ENCODE measurements around the gene DDA1.

Gene DDA1

DNA sequence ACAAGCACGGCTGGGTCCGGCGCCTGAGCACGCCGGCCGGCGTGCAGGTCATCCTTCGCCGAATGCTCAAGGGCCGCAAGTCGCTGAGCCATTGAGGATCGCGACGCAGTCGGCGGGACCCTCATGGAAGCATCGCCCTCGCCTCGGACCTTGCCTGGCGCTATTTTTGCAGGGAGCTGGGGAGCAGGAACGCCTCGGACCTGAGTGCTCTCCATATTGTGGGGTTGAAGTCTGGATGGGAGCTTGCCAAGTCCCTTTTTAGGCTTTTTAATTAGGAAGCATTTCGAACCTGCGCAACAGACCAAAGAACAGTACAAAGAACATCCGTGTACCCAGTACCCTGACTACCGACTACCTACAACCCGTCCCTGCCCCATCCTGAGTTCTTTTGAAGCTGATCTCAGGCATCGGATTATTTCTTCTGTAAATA lies 3.1 kb upstream of the DDA1 start:
- no peak for DNase-seq (ENCODE audit: low read depth in 1 of 2, low spot score in 1 of 2)
- in situ Hi-C loops (cut with HindIII; ENCODE audit: low pct_unique_long_range_greater_than_20kb, low sequenced_read_pairs) = no loop called here
- no peak for TF ChIP-seq JUND (IDR thresholded peaks at IDR 0.05; ENCODE audit: low read depth)

DNA sequence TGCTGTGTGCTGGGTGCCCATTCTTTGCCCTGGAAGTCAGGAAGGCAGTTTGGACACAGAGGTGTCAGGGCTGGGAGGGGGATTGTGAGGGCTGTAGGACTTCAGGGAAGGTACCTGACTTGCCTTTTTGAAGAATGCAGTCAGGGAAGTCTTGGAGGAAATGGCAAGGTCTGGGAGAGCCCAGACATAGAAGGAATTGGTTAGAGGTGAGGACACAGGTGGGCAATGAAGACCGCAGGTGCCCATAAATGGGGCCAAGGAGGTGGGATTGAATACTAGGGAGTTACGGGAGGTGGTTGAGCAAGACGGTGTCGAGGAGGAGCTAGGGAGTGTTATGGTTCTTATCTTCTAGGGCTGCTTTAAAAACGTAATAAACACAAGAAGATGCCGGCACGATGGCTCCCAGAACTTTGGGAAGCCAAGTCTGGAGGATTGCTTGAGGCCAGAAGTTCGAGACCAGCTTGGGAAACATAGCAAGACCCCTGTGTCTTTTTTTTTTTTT lies 1.4 kb upstream of the DDA1 start:
- no peak for DNase-seq (ENCODE audit: low read depth in 1 of 2, low spot score in 1 of 2)
- in situ Hi-C loops (cut with HindIII; ENCODE audit: low pct_unique_long_range_greater_than_20kb, low sequenced_read_pairs) = no loop called here
- no peak for TF ChIP-seq JUND (IDR thresholded peaks at IDR 0.05; ENCODE audit: low read depth)

DNA sequence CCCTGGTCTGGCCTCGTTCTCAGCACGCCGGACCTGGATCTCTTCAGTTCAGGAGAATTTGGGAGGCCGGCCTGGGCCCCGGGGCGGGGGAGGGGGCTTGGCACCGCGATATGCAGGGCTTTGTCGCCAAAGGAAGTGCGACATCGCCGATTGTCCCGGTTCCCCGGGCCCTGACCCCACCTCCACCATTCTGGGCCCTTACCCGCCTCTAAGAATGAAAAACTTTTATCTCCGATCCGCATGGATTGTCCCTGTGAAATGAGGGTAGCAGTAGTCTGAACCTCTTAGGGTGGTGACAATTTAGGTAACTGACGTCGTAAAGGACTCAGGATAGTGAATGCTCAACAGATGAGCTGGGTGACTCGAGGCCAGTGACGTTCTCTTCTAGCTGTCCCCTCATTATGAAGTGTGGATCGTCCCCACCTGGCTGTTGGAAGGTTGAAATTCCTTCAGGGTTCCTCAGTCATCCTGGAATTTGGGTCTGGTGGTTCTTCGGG lies 650 bp downstream of the DDA1 start:
- in situ Hi-C loops (cut with HindIII; ENCODE audit: low pct_unique_long_range_greater_than_20kb, low sequenced_read_pairs) = no loop called here
- no peak for TF ChIP-seq JUND (IDR thresholded peaks at IDR 0.05; ENCODE audit: low read depth)
- DNase-seq (ENCODE audit: low read depth in 1 of 2, low spot score in 1 of 2) = no peak

DNA sequence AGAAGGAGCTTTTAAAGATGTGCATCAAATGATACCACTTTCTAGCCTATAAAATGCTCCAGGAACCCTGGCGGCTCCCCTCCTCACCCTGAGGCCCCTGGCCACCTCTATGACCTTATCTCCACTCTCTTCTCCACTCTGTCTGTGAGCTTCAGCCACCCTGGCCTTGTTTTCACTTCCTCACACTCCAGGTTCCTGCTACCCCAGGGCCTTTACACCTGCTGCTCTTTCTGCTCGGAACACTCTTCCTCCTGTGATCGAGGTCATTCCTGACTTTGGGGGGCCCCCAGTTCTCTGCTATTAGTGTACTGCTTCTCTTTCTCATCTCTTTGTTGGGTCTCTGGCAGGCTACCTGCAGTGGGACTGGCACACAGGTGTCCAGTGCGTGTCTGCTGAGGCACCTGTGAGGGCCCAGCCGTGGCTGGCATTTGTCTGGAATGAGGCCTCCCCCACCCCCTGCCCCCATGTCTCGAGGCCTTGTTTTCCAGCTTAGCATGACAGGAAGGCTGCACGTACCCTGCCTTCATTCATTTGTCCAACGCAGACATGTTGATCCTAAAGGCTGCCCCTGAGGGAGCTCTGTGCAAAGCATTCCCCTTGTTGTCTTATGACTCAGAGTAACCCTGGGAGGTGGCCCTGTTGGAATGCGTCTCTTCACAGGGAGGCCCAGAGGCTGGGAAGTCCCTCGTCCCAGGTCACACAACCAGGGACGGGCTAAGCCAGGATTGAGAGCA lies 2.3 kb downstream of the DDA1 start:
- in situ Hi-C loops (cut with HindIII; ENCODE audit: low pct_unique_long_range_greater_than_20kb, low sequenced_read_pairs) = no loop called here
- no peak for DNase-seq (ENCODE audit: low read depth in 1 of 2, low spot score in 1 of 2)
- no peak for TF ChIP-seq JUND (IDR thresholded peaks at IDR 0.05; ENCODE audit: low read depth)

DNA sequence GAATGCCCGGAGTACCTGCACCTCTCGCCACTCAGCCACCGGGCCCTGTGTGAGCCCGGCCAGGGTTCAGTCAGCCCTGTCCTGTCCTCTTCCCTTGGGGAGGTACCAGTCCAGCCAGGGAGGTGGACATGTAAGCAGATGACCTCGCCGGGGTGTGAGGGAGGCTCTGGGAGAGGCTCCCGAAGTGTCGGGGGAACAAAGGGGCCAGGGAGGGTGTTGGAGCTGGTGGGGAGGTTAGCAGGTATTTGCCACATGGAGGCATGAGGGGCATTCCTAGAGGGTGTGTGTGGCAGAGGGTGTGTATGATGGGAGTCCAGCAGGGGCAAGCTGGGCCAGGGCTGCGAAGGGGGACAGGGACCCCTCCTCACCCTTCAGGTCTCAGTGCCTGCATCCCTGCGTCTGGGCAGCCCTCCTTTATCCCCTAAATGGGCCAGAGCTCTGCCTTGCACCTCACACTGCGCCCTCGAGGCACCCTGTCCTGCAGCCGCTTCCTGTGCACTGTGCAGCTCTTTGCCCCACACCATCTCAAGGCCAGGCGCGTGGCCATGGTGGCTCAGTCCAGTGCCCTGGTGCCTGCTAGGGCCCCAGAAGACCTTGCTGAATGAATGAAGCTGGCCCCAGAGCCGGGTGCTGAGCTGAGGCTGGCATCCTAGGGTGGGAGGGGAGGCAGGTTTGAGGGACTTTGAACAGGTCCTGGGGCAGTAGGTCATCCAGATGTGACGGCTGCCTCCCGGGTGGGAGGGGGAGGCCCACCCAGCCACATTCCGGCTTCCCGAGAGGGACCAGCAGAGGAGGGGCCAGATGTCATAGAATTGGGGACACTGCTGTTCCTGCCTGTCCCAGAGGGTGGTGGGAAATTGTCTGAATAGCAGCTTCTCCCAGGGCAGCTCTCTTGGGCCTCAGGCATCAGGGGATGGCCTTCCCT lies 3.1 kb downstream of the DDA1 start:
- in situ Hi-C loops (cut with HindIII; ENCODE audit: low pct_unique_long_range_greater_than_20kb, low sequenced_read_pairs) = no loop called here
- no peak for TF ChIP-seq JUND (IDR thresholded peaks at IDR 0.05; ENCODE audit: low read depth)
- DNase-seq (ENCODE audit: low read depth in 1 of 2, low spot score in 1 of 2) = no peak

DNA sequence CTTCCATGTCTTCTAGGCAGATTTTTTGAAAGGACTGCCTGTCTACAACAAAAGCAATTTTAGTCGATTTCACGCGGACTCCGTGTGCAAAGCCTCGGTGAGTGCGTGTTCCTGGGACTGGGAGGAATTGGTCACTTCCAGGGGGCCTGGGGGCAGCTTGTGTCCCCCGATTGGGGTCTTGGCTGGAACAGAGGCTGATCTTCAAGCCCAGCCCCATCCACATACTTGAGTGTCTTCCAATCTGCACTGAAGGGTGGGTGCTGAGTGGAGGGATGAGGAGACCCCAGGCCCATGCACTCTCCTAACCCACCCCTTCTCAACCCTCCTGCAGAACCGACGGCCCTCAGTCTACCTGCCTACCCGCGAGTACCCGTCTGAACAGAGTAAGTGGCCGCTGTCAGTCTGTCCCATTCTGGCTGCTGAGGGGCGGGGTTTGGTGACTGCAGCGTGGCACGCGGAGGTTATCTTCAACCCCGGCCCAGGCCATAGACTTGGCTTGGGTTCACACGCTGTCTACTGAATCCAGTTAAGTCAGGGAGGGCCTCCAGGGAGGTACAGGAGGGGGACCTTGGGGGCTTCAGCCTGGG lies 4.7 kb downstream of the DDA1 start:
- in situ Hi-C loops (cut with HindIII; ENCODE audit: low pct_unique_long_range_greater_than_20kb, low sequenced_read_pairs) = no loop called here
- no peak for DNase-seq (ENCODE audit: low read depth in 1 of 2, low spot score in 1 of 2)
- TF ChIP-seq JUND (IDR thresholded peaks at IDR 0.05; ENCODE audit: low read depth) = no peak

DNA sequence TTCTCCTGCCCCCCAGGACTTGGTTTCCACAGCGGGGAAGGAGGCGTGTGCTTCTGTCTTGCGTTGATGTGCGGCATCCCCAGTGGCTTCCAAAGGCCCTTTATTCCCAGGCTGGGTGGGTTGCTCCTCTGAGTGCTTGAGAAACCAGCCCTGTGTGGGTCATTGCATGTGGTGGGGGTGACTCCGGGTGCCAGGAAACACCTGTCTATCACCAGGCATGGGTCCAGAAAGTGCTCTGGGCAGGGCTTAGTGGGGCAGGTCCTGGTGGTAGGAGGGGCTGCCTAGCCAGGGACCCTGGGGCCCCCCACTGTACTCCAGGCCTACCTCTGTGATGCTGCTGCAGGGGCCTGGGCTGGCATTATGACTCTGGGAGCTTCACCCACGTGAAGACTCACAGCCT lies 9.6 kb downstream of the DDA1 start:
- no peak for TF ChIP-seq JUND (IDR thresholded peaks at IDR 0.05; ENCODE audit: low read depth)
- in situ Hi-C loops (cut with HindIII; ENCODE audit: low pct_unique_long_range_greater_than_20kb, low sequenced_read_pairs) = no loop called here
- no peak for DNase-seq (ENCODE audit: low read depth in 1 of 2, low spot score in 1 of 2)

DNA sequence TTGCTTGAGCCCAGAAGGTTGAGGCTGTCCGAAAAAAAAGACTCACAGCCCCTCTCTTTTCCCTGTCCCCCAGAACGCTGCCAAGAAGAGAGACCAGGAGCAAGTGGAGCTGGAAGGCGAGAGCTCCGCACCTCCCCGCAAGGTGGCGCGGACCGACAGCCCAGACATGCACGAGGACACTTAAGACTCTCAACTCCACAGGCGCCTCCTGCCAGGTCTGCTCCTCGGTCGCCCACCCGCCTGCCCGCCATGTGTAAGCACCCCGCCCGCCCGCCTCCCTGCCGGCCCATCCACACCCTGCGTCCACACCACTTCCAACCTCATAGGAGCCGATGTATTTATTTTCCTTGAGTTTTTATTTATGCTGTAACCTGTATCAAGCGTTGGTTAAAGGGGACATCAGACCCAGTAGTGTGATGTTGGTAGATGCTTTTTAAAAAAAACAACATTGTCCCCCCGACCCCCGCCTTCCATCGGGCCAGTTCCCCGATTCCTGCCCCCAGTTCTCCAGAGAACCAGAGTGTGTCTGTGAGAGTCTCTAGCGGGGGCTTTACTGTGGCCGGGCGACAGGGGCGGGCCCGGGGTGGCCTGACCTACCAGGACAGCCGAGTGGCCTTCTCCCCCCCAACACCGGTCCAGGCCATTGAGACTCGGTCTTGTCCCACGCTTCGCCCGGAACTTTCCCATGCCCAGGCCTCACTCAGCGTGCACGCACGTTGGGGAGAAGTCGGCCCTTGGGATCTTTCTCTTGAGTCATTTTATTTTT lies 10.3 kb downstream of the DDA1 start:
- TF ChIP-seq JUND (IDR thresholded peaks at IDR 0.05; ENCODE audit: low read depth) = no peak
- no peak for DNase-seq (ENCODE audit: low read depth in 1 of 2, low spot score in 1 of 2)
- in situ Hi-C loops (cut with HindIII; ENCODE audit: low pct_unique_long_range_greater_than_20kb, low sequenced_read_pairs) = no loop called here

DNA sequence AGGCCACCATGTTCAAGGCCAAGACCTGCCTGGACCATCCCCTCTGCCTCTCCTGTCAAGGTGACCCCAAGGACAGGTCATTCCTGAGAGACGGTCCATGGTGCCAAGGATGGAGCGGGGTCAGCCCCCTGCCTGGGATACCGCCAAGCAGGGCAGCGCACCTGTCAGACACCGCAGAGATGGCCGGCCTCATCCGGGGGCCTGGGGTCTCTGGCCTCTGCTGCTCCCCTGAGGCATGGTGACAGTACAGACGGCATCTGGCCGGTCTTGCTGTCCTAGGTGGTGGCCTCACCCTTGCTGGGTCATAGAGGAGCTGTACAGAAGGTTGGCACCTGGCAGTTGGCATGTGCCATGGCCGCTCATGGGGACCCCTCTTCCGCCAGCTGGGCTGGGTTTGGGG lies 11.1 kb downstream of the DDA1 start:
- no peak for TF ChIP-seq JUND (IDR thresholded peaks at IDR 0.05; ENCODE audit: low read depth)
- DNase-seq (ENCODE audit: low read depth in 1 of 2, low spot score in 1 of 2) = no peak
- in situ Hi-C loops (cut with HindIII; ENCODE audit: low pct_unique_long_range_greater_than_20kb, low sequenced_read_pairs) = no loop called here

DNA sequence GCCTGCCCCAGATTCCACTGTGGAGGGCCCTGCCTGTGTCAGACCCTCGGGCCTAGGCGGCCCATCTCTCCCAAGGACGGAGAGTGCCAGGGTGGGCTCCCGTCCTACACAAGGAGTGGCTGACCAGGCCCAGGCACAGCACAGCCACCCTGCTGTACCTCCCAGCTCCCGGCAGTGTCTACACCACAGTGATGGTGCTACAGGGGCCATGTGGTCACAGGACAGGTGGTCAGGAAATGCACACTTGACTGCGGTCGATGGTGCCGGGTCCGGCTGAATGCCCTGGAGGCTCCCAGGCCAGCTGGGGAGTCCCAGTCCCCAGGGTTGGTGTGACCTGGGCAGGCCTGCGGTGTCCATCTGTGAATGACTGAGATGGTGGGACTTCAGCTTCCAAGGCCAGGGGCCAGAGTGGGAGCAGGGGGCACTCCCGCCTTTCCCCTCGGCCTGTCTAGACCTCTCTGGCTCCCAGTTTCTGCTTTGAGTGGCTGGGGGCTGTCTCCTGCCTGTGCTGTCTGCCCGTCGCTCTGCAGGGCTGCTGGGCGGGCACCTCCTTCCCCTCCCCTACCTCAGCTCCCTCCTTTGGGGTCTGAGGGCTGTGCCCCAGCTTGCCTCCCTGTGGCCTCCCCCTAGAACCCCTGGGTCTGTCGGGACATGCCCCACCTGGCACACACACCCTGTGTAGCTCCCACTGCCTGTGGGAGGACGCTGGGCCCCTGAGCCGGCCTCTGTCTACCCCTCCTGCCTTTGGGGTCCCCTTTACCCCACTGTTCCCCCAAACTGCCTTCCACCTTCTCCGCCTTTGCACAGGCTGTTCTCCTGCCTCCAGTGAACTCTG lies 12.5 kb downstream of the DDA1 start:
- TF ChIP-seq JUND (IDR thresholded peaks at IDR 0.05; ENCODE audit: low read depth) = no peak
- no peak for DNase-seq (ENCODE audit: low read depth in 1 of 2, low spot score in 1 of 2)
- in situ Hi-C loops (cut with HindIII; ENCODE audit: low pct_unique_long_range_greater_than_20kb, low sequenced_read_pairs) = no loop called here

DNA sequence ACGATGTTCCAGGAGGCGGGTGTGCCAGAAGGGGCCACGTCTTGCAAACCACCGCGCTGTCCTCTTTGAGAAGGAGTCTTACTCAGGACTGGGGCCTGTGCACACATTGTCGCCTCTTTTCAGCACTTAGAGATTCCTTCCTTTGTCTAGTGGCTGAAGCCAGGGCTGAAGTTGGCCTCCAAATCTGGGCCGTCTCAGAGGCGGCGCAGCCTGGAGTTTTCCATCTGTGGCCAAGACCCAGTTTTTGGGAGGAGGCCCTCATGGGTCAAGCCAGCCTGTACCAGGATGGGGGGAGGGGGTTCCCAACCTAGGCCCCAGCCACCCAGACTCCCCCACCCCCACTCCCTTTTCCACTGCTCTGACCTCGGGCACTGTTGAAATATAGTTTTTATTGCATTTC lies 13.5 kb downstream of the DDA1 start:
- no peak for DNase-seq (ENCODE audit: low read depth in 1 of 2, low spot score in 1 of 2)
- in situ Hi-C loops (cut with HindIII; ENCODE audit: low pct_unique_long_range_greater_than_20kb, low sequenced_read_pairs) = no loop called here
- no peak for TF ChIP-seq JUND (IDR thresholded peaks at IDR 0.05; ENCODE audit: low read depth)

Measured in T47D (cell line).